GM21737 (cell line): Measurements from ENCODE around the gene LPIN2.
A peak's percentile ranks its signal among the peaks of the same experiment; 100 is the strongest.
"Not testable (repeated sequence)": the region's sequence is repeated elsewhere in the genome, so short reads cannot be mapped to it uniquely, and the experiment has no call there.

Source experiments
- ATAC-seq: cut with Tn5 transposase; IDR thresholded peaks from one replicate; pipeline ENCODE4 v1.9.1; 2021; ENCODE audit warnings: mild to moderate bottlenecking, moderate library complexity; ENCODE audit not compliant: unreplicated experiment

LPIN2 gene, protein sequence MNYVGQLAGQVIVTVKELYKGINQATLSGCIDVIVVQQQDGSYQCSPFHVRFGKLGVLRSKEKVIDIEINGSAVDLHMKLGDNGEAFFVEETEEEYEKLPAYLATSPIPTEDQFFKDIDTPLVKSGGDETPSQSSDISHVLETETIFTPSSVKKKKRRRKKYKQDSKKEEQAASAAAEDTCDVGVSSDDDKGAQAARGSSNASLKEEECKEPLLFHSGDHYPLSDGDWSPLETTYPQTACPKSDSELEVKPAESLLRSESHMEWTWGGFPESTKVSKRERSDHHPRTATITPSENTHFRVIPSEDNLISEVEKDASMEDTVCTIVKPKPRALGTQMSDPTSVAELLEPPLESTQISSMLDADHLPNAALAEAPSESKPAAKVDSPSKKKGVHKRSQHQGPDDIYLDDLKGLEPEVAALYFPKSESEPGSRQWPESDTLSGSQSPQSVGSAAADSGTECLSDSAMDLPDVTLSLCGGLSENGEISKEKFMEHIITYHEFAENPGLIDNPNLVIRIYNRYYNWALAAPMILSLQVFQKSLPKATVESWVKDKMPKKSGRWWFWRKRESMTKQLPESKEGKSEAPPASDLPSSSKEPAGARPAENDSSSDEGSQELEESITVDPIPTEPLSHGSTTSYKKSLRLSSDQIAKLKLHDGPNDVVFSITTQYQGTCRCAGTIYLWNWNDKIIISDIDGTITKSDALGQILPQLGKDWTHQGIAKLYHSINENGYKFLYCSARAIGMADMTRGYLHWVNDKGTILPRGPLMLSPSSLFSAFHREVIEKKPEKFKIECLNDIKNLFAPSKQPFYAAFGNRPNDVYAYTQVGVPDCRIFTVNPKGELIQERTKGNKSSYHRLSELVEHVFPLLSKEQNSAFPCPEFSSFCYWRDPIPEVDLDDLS

DNA sequence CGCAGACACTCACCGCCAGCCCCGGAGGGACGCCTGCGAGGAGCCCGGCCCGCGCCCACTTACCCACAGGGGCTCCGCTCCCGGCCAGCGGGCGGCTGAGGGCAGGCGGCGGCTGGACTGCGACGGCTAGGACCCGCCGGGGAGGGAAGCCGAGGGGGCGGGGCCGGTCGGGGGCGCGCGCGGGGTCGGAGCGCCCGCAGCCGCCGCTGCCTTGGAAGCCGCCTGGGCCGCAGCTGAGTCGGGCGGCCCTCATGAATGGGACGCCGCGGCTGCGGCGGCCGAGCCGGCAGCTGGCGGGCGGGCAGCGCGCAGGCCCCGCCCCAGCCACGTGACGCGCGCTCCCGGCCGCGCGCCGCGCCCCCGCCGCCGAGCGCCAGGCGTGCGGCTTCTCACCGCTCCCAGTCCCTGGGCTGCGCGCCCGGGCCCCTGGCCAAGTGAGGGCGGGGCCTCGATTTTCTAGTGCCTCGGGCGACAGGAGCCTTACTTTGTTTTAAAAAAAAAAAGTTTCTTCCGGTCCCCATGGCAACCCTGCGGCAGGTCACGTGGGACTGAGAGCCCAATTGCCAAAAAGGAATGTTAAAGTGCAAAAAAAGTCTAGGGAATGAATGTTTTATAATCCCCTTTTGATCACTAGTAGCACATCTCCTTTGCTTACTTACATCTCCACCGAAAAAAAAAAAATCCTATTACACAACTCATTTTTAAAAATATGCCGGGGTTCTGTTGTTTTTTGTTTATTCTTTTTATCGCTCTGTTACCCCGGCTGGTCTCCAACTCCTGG lies at the start of gene LPIN2:
TSS of gene LPIN2 (minus strand) at position 121 of the 781 bp plus-strand sequence. CDS start 52,304 bp downstream, outside the sequence.
- peak; percentile 82 for ATAC-seq

- ATAC-seq: peak; percentile 44
Measured at GRCh38 chr18:3061581-3062312, 48.8 kb upstream of the LPIN2 start.

DNA sequence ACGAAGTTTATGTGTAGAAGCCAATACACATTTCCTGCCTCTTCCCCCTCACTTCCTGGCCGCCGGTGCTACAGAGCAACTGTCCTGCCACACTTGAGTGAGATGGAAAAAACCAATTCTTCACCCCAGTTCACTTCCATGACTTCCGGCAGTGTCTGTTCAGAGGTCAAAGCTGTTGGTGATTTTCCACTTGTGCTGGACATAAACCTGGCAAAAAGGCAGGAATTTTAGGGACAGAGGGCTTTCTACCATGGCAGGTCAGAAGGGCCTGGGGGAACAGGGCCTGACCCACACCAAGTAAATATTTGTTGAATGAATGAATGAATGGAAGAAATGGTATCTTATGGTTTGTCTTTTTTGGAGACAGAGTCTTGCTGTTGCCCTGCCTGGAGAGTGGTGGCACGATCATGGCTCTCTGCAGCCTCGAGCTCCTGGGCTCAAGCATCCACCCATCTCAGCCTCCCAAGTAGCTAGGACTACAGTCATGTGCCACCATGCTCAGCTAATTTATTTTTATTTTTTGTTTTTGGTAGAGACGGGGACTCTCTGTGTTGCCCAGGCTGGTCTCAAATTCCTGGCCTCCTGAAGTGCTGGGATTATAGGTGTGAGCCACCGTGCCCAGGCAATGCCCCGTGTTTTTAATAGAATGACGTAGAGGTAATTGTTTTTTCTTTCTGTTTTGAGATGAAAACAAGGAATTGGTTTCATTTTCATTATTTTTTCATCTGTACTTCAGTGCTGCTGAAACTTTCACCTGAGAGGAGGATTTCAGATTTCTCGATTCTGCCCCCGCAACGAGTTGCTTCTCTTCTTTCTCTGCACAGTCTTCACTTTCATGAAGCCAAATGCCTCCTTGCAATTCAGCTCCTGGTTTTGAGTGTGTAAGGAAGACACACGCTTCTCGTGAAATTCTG lies 48.0 kb upstream of the LPIN2 start:
- no peak for ATAC-seq

- no peak for ATAC-seq
Measured at GRCh38 chr18:3059272-3059671, 46.3 kb upstream of the LPIN2 start.

DNA sequence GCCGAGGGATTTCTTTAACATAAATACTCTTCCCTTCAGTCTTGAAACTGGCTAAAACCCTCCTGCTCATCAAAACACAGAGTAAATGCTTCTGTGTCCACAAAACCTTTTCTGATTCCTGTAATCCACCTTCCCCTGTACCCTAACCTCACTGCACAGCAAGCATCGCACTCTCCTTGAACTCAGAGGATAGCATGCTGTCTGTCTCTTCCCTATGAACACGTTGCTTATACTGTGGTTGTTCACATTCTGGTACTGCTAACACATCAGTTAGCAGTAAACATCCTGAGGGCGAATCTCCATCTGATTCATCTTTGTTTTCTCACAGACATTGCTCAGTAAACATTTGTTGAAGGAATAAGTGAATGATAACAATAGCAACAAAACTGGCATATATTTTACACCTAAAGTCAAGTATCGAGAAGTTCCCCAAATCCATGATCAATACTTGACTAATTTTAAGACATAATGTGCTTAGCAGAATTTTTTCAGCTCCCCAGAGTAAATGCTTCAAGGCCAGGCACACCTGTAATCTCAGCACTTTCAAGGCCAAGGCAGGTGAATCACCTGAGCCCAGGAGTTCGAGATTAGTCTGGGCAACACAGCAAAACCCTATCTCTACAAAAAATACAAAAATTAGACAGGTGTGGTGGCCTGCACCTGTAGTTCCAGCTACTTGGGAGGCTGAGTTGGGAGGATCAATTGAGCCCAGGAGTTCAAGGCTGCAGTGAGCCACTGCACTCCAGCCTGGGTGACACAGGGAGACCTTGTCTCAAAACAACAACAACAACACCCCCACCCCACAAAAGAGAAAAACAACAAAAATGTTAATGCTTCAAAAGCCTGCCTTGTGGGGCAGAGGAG lies 45.6 kb upstream of the LPIN2 start:
- ATAC-seq: no peak

DNA sequence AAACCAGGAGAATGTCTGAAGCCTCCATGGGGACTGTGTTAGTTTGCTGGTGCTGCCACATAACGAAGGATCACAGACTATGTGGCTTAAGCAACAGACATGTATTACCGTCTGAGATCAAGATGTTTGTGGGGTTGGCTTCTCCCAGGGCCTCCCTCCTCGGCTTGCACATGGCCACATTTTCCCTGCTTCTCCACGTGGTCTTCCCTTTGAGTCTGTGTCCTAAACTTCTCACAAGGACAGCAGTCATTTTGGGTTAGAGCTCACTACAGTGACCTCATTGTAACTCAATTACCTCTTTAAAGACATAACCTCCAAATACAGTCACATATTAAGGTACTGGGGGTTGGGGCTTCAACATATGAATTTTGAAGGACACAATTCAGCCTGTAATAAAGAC lies 44.6 kb upstream of the LPIN2 start:
- ATAC-seq: no peak

DNA sequence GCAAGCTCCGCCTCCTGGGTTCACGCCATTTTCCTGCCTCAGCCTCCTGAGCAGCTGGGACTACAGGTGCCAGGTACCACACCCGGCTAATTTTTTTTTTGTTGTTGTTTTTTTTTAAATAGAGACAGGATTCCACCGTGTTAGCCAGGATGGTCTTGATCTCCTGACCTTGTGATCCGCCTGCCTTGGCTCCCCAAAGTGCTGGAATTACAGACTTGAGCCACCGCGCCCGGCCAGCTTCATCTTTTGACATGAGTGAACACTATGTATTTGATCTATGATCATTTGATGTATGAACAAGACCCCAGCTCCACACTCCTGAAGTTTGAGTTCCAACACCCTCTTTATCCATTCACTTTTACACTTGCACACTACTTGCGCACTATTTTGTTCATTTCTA lies 43.4 kb upstream of the LPIN2 start:
- no peak for ATAC-seq

GRCh38 chr18:3055816-3056215 lies 42.9 kb upstream of the LPIN2 start:
- ATAC-seq: no peak

GRCh38 chr18:3055186-3055728 lies 42.3 kb upstream of the LPIN2 start:
- no peak for ATAC-seq

- ATAC-seq: no peak
Measured at GRCh38 chr18:3054780-3055179, 41.8 kb upstream of the LPIN2 start.

- no peak for ATAC-seq
Measured at GRCh38 chr18:3054214-3054613, 41.3 kb upstream of the LPIN2 start.

- ATAC-seq: no peak
Measured at GRCh38 chr18:3053081-3053480, 40.1 kb upstream of the LPIN2 start.

GRCh38 chr18:3052411-3052758 lies 39.4 kb upstream of the LPIN2 start:
- ATAC-seq: no peak

GRCh38 chr18:3051718-3052410 lies 38.9 kb upstream of the LPIN2 start:
- ATAC-seq: no peak

- not testable (repeated sequence) for ATAC-seq
Measured at GRCh38 chr18:3049897-3050454, 37.0 kb upstream of the LPIN2 start.

DNA sequence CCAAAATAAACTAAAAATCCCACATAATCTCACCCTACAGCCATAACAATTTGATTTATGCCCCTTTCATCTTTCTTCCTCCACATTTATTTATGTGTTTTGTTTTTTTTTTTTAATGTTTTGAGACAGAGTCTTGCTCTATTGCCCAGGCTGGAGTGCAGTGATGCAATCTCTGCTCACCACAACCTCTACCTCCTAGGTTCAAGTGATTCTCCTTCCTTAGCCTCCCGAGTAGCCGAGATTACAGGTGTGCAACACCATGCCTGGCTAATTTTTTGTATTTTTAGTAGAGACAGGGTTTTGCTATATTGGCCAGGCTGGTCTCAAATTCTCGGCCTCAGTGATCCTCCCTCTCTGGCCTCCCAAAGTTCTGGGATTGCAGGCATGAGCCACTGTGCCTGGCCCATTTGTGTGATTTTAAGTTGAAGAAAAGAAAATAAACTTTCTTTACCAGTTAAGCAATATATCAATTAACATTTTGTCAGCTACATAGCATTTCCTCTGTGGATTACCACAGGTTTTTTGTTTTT lies 35.9 kb upstream of the LPIN2 start:
- ATAC-seq: no peak

DNA sequence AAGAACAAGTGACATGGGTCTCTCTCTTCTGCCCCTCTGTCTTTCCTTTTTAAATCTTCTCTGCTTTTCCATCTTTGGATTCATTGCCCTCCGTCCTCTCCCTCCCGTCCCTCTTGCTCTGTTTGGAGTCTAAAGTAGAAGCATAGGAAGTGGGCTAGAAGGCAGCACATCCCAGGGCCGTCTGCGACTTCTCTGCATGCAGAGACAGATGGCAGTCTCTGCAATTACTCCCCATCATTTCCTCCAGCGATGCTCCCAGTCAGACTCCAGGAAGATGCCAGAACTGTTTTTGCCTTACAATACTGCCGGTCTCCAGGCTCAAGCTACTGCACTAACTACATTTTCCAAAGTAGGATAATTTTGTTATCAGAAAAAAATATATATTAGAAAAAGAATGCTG lies 35.2 kb upstream of the LPIN2 start:
- no peak for ATAC-seq
